Measurements from ENCODE around the gene FHDC1.
"Not testable (repeated sequence)": the region's sequence is repeated elsewhere in the genome, so short reads cannot be mapped to it uniquely, and the experiment has no call there.

FHDC1 gene

GRCh38 chr4:152935631-152936445 lies at the start of gene FHDC1:
Gene FHDC1, plus strand, starts transcription at chr4:152936323. Its CDS starts 6,735 bp downstream, at chr4:152943058.
- DNase-seq (ENCODE audit: low read depth in 2 of 2, low spot score in 1 of 2): no peak

GRCh38 chr4:152887981-152888380 lies 48.1 kb upstream of the FHDC1 start:
- DNase-seq (ENCODE audit: low read depth in 2 of 2, low spot score in 1 of 2): no peak

GRCh38 chr4:152892974-152893373 lies 43.1 kb upstream of the FHDC1 start:
- no peak for DNase-seq (ENCODE audit: low read depth in 2 of 2, low spot score in 1 of 2)

GRCh38 chr4:152894673-152895072 lies 41.5 kb upstream of the FHDC1 start:
- no peak for DNase-seq (ENCODE audit: low read depth in 2 of 2, low spot score in 1 of 2)

GRCh38 chr4:152896811-152897210 lies 39.3 kb upstream of the FHDC1 start:
- DNase-seq (ENCODE audit: low read depth in 2 of 2, low spot score in 1 of 2): no peak

- DNase-seq (ENCODE audit: low read depth in 2 of 2, low spot score in 1 of 2): not testable (repeated sequence)
Observed at GRCh38 chr4:152898133-152898532, 38.0 kb upstream of the FHDC1 start.

- DNase-seq (ENCODE audit: low read depth in 2 of 2, low spot score in 1 of 2): no peak
Observed at GRCh38 chr4:152898606-152899005, 37.5 kb upstream of the FHDC1 start.

- no peak for DNase-seq (ENCODE audit: low read depth in 2 of 2, low spot score in 1 of 2)
Observed at GRCh38 chr4:152900395-152900794, 35.7 kb upstream of the FHDC1 start.

- DNase-seq (ENCODE audit: low read depth in 2 of 2, low spot score in 1 of 2): no peak
Observed at GRCh38 chr4:152901205-152901604, 34.9 kb upstream of the FHDC1 start.

GRCh38 chr4:152903658-152904057 lies 32.5 kb upstream of the FHDC1 start:
- no peak for DNase-seq (ENCODE audit: low read depth in 2 of 2, low spot score in 1 of 2)

- DNase-seq (ENCODE audit: low read depth in 2 of 2, low spot score in 1 of 2): no peak
Observed at GRCh38 chr4:152909901-152910300, 26.2 kb upstream of the FHDC1 start.

GRCh38 chr4:152910521-152910920 lies 25.6 kb upstream of the FHDC1 start:
- DNase-seq (ENCODE audit: low read depth in 2 of 2, low spot score in 1 of 2): no peak

GRCh38 chr4:152917543-152918395 lies 18.4 kb upstream of the FHDC1 start:
- no peak for DNase-seq (ENCODE audit: low read depth in 2 of 2, low spot score in 1 of 2)

- no peak for DNase-seq (ENCODE audit: low read depth in 2 of 2, low spot score in 1 of 2)
Observed at GRCh38 chr4:152919826-152920225, 16.3 kb upstream of the FHDC1 start.

- no peak for DNase-seq (ENCODE audit: low read depth in 2 of 2, low spot score in 1 of 2)
Observed at GRCh38 chr4:152920768-152921167, 15.4 kb upstream of the FHDC1 start.

GRCh38 chr4:152921284-152921683 lies 14.8 kb upstream of the FHDC1 start:
- no peak for DNase-seq (ENCODE audit: low read depth in 2 of 2, low spot score in 1 of 2)

GRCh38 chr4:152925851-152926250 lies 10.3 kb upstream of the FHDC1 start:
- DNase-seq (ENCODE audit: low read depth in 2 of 2, low spot score in 1 of 2): no peak

- DNase-seq (ENCODE audit: low read depth in 2 of 2, low spot score in 1 of 2): no peak
Observed at GRCh38 chr4:152926959-152927358, 9.2 kb upstream of the FHDC1 start.

GRCh38 chr4:152927737-152928136 lies 8.4 kb upstream of the FHDC1 start:
- no peak for DNase-seq (ENCODE audit: low read depth in 2 of 2, low spot score in 1 of 2)

- no peak for DNase-seq (ENCODE audit: low read depth in 2 of 2, low spot score in 1 of 2)
Observed at GRCh38 chr4:152928286-152928685, 7.8 kb upstream of the FHDC1 start.

GRCh38 chr4:152929888-152930287 lies 6.2 kb upstream of the FHDC1 start:
- DNase-seq (ENCODE audit: low read depth in 2 of 2, low spot score in 1 of 2): no peak

GRCh38 chr4:152935143-152935542 lies 980 bp upstream of the FHDC1 start:
- no peak for DNase-seq (ENCODE audit: low read depth in 2 of 2, low spot score in 1 of 2)

Data from stimulated activated CD8-positive, alpha-beta memory T cell treated with anti-CD3 and anti-CD28 coated beads, Interleukin-4, amount 100 ng/mL, for 4 hours (primary cell).